PFSK-1 (cell line): ENCODE measurements around the gene AZIN2.

Experiments used
- FOXP2 ChIP-seq: optimal IDR thresholded peaks from 2 replicates; pipeline ENCODE3; 2011; ENCODE audit warnings: borderline replicate concordance, control low read depth, inconsistent platforms; ENCODE audit not compliant: insufficient read depth; ENCODE audit errors: extremely low read length, extremely low read depth
- POLR2AphosphoS5 ChIP-seq: IDR thresholded peaks from 2 replicates; pipeline ENCODE4 v1.6.1; 2012; ENCODE audit warnings: low read depth, mild to moderate bottlenecking, control low read depth, low read length, moderate library complexity
- SIN3A ChIP-seq: IDR thresholded peaks from 2 replicates; pipeline ENCODE4 v1.6.1; 2012; ENCODE audit warnings: mild to moderate bottlenecking, low read length, moderate library complexity, borderline replicate concordance; ENCODE audit not compliant: insufficient read depth
- TAF1 ChIP-seq: IDR thresholded peaks from 2 replicates; pipeline ENCODE4 v1.6.1; 2012; ENCODE audit warnings: low read length, control low read depth, borderline replicate concordance; ENCODE audit not compliant: insufficient read depth
- TF ChIP-seq, protein P1 (sequence below), 2 experiments: IDR thresholded peaks; 2 replicates each; pipeline versions ENCODE4 v1.6.1 to v1.8.0; 2011 to 2012; ENCODE audit warnings: low read depth in 2 of 2, low read length in 2 of 2, control low read depth in 1 of 2, inconsistent platforms in 1 of 2, mild to moderate bottlenecking in 1 of 2, moderate library complexity in 1 of 2; ENCODE audit not compliant: insufficient read depth in 1 of 2

Gene AZIN2

DNA sequence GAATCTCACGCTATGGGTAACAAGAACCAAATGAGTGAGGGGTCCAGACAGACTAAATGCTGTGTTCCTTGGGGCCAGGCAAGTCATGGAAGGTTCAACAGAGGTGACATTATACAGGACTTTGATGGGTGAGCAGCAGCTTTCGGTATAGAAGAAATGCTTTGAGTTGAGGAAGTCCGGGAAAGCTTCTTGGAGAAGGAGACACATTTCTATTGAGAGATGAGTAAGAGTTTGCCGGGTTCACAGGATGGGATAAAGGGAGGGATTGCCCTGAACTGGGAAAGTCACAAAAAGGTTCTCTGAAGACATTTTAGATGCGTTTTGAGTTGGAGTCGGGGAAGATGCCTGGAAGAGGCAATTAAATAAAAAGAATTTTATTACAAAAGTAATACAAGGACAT is 580 bp upstream of the AZIN2 start:
- no peak for TF ChIP-seq SIN3A

DNA sequence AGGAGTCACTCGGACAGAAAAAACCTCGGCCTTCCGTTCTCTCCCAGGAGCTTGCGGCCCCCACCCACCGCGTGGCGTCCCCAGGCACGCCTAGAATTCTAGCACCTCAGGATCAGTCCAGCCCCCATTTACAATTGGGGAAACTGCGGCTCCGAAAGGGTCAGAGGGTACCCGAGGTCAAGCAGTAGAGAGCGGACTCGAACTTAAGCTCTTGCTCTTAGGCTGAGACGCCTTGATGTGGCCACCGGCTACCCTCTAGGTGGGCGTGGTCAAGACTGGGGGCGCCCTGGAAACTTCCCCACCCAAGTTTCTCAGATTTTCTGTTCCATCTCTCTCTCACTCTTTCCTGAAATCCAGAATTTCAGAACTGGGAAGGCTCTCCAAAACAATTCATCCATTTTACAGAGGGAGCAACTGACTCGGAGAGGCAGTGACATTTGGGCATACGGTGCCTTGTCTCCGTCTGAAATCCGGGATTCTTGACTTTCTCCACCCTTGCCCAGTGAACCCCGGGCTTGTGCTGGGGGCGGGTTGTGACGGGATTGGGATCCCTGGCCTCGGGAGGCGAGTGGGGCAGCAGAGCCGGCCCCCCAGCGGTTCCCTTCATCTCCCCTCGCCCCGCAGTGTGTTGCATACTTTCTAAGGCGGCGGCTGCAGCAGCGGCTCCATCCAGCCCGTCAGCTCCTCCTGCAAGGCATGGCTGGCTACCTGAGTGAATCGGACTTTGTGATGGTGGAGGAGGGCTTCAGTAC is 777 bp downstream of the AZIN2 start:
- TF ChIP-seq SIN3A (no peak), TAF1 (no peak), FOXP2 (no peak), POLR2AphosphoS5 (no peak)
- TF ChIP-seq, protein P1, sequence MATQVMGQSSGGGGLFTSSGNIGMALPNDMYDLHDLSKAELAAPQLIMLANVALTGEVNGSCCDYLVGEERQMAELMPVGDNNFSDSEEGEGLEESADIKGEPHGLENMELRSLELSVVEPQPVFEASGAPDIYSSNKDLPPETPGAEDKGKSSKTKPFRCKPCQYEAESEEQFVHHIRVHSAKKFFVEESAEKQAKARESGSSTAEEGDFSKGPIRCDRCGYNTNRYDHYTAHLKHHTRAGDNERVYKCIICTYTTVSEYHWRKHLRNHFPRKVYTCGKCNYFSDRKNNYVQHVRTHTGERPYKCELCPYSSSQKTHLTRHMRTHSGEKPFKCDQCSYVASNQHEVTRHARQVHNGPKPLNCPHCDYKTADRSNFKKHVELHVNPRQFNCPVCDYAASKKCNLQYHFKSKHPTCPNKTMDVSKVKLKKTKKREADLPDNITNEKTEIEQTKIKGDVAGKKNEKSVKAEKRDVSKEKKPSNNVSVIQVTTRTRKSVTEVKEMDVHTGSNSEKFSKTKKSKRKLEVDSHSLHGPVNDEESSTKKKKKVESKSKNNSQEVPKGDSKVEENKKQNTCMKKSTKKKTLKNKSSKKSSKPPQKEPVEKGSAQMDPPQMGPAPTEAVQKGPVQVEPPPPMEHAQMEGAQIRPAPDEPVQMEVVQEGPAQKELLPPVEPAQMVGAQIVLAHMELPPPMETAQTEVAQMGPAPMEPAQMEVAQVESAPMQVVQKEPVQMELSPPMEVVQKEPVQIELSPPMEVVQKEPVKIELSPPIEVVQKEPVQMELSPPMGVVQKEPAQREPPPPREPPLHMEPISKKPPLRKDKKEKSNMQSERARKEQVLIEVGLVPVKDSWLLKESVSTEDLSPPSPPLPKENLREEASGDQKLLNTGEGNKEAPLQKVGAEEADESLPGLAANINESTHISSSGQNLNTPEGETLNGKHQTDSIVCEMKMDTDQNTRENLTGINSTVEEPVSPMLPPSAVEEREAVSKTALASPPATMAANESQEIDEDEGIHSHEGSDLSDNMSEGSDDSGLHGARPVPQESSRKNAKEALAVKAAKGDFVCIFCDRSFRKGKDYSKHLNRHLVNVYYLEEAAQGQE (IDR thresholded peaks at IDR 0.05; ENCODE audit: insufficient read depth in 1 of 2, low read depth in 2 of 2, low read length in 2 of 2), result no peak

DNA sequence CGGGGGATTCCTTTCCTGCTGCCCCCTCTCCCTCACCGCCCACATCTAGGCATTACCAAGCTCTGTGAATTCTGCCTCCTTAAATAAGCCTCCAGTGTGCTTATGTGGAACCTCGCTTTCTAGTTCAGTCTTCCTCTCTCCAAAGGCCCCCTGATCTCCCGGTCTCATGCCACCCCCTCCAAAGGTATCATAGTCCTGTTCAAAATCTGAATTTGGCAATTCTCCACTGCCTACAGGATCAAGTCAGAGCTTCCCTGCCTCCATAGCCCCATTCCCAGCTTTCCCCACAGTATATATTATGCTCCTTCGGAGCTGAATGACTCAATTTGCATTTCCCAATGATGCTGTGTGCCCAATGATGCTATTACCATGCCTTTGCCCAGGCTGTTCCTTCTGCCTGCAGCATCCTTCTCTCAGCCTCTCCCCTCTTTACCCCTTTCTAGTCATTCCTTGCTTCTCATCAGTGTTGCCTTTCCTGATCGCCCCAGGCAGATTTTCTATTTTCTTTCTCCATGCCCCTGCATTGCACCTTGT is 1.7 kb downstream of the AZIN2 start:
- TF ChIP-seq SIN3A (no peak), FOXP2 (no peak), POLR2AphosphoS5 (no peak), TAF1 (no peak)
- TF ChIP-seq, protein P1 (IDR thresholded peaks at IDR 0.05; ENCODE audit: insufficient read depth in 1 of 2, low read depth in 2 of 2, low read length in 2 of 2), result no peak

DNA sequence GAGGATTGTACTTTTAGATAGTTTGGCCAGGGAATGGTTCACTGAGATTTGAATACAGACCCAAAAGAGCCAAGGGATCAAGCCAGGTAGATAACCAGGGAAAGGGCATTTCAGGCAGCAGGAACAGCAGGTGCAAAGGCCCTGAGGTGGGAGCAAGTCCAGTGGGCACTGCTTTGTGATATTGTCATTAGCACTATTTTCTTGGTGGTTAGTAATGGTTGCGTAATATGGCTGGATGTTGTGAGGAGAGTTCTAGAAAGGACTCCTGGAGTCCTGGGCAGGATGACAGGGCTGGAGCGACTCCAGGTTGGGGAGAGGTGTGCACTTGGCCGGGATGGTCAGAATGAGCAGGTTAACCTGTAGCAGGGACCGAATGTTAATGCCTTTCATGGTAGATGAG is 4.4 kb downstream of the AZIN2 start:
- TF ChIP-seq, protein P1 (IDR thresholded peaks at IDR 0.05; ENCODE audit: insufficient read depth in 1 of 2, low read depth in 2 of 2, low read length in 2 of 2), result no peak
- TF ChIP-seq TAF1 (no peak), FOXP2 (no peak), SIN3A (no peak), POLR2AphosphoS5 (no peak)

DNA sequence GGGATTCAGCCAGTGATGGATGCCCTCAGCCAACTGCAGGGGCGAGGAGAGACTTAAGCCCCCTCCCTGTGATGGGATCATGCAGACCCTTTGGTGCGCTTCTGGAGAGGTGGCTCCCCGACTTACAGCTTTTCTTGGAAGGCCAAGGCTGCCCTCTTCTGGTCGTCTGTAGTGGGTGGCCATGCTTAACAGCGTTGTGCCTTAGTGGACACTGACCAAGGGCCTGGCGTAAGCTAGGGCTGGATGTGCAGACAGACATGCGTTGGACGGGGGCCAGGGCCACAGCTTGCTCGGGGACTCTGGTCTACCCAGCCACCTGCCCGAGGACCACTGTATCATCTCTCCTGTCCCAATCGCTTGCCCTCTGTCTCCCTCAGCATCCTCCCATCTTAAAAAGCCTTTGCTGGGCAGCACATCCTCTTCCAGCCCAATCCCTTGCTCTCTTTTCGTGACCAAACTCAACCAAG is 5.5 kb downstream of the AZIN2 start:
- TF ChIP-seq POLR2AphosphoS5 (no peak), SIN3A (no peak), TAF1 (no peak)
- TF ChIP-seq, protein P1 (IDR thresholded peaks at IDR 0.05; ENCODE audit: insufficient read depth in 1 of 2, low read depth in 2 of 2, low read length in 2 of 2), result 0 out of 4 replicates have a peak, but pooled peaks of 1 of the 2 experiments have one; percentile 22
